ENCODE data around the gene RBL1.
"Not testable (repeated sequence)": the region's sequence is repeated elsewhere in the genome, so short reads cannot be mapped to it uniquely, and the experiment has no call there.

Gene RBL1

GRCh38 chr20:37020636-37021035 is 75.2 kb downstream of the RBL1 start:
- no peak for TF ChIP-seq CTCF (conservative IDR thresholded peaks at IDR 0.05; ENCODE audit: low read depth, low read length)
- no peak overlapping the region for H3K27ac ChIP-seq
- no peak overlapping the region for H3K4me2 ChIP-seq
- H3K36me3 ChIP-seq (ENCODE audit: insufficient read depth), result peaks cover 7% of the 10 kb centered on the region; the same call in 1 of the 2 replicates
- no peak overlapping the region for H3K4me3 ChIP-seq (IDR thresholded peaks at IDR 0.05; ENCODE audit: insufficient read depth, low read depth, low read length)
- H3K4me1 ChIP-seq (ENCODE audit: low read depth, poor library complexity, severe bottlenecking), result peaks cover 8% of the 10 kb centered on the region
- no peak overlapping the region for H2AFZ ChIP-seq (ENCODE audit: low read depth)
- H3K27me3 ChIP-seq (ENCODE audit: insufficient read depth, low read depth), result no peaks in the 10 kb centered on the region
- no peaks in the 10 kb centered on the region for H3K79me2 ChIP-seq (ENCODE audit: insufficient read depth, low read depth)
- H4K20me1 ChIP-seq (ENCODE audit: insufficient read depth), result no peaks in the 10 kb centered on the region
- H3K9ac ChIP-seq, result no peak overlapping the region

GRCh38 chr20:37012631-37013030 is 83.2 kb downstream of the RBL1 start:
- peaks cover 16% of the 10 kb centered on the region for H3K4me1 ChIP-seq (ENCODE audit: low read depth, poor library complexity, severe bottlenecking)

GRCh38 chr20:37011858-37012257 is 83.9 kb downstream of the RBL1 start:
- H3K4me1 ChIP-seq (ENCODE audit: low read depth, poor library complexity, severe bottlenecking), result peaks cover 16% of the 10 kb centered on the region
- H3K27me3 ChIP-seq (ENCODE audit: insufficient read depth, low read depth); H3K9ac ChIP-seq; H2AFZ ChIP-seq (ENCODE audit: low read depth); H3K79me2 ChIP-seq (ENCODE audit: insufficient read depth, low read depth); H4K20me1 ChIP-seq (ENCODE audit: insufficient read depth); H3K36me3 ChIP-seq (ENCODE audit: insufficient read depth); H3K4me2 ChIP-seq; H3K27ac ChIP-seq; H3K4me3 ChIP-seq (IDR thresholded peaks at IDR 0.05; ENCODE audit: insufficient read depth, low read depth, low read length): not testable (repeated sequence)

More at GRCh38 chr20:37012631-37013030, 83.2 kb downstream of the RBL1 start:
- not testable (repeated sequence) for H3K79me2 ChIP-seq (ENCODE audit: insufficient read depth, low read depth); H3K9ac ChIP-seq; H4K20me1 ChIP-seq (ENCODE audit: insufficient read depth); H3K36me3 ChIP-seq (ENCODE audit: insufficient read depth); H3K27me3 ChIP-seq (ENCODE audit: insufficient read depth, low read depth); H3K4me2 ChIP-seq; H3K4me3 ChIP-seq (IDR thresholded peaks at IDR 0.05; ENCODE audit: insufficient read depth, low read depth, low read length); H3K27ac ChIP-seq; H2AFZ ChIP-seq (ENCODE audit: low read depth)

- H3K36me3 ChIP-seq (ENCODE audit: insufficient read depth), result no peaks in the 10 kb centered on the region
- no peaks in the 10 kb centered on the region for H3K27me3 ChIP-seq (ENCODE audit: insufficient read depth, low read depth)
- H3K4me3 ChIP-seq (IDR thresholded peaks at IDR 0.05; ENCODE audit: insufficient read depth, low read depth, low read length), result no peak overlapping the region
- H4K20me1 ChIP-seq (ENCODE audit: insufficient read depth), result no peaks in the 10 kb centered on the region
- H3K27ac ChIP-seq, result no peak overlapping the region
- no peak overlapping the region for H3K4me2 ChIP-seq
- no peak for TF ChIP-seq CTCF (conservative IDR thresholded peaks at IDR 0.05; ENCODE audit: low read depth, low read length)
- no peaks in the 10 kb centered on the region for H3K79me2 ChIP-seq (ENCODE audit: insufficient read depth, low read depth)
- H2AFZ ChIP-seq (ENCODE audit: low read depth), result no peak overlapping the region
- H3K4me1 ChIP-seq (ENCODE audit: low read depth, poor library complexity, severe bottlenecking), result peaks cover 13% of the 10 kb centered on the region
- H3K9ac ChIP-seq, result no peak overlapping the region
Measured at GRCh38 chr20:37011147-37011546, 84.7 kb downstream of the RBL1 start.

GRCh38 chr20:37007898-37008649 is 87.7 kb downstream of the RBL1 start:
- Histone ChIP-seq H3K4me2 (no peak overlapping the region), H3K79me2 (ENCODE audit: insufficient read depth, low read depth) (no peaks in the 10 kb centered on the region), H4K20me1 (ENCODE audit: insufficient read depth) (no peaks in the 10 kb centered on the region), H3K9ac (no peak overlapping the region), H3K27ac (0 out of 2 replicates have a peak overlapping the region, but pooled peaks have one; percentile 6), H3K4me1 (ENCODE audit: low read depth, poor library complexity, severe bottlenecking) (no peaks in the 10 kb centered on the region), H3K4me3 (IDR thresholded peaks at IDR 0.05; ENCODE audit: insufficient read depth, low read depth, low read length) (no peak overlapping the region), H3K27me3 (ENCODE audit: insufficient read depth, low read depth) (no peaks in the 10 kb centered on the region), H3K36me3 (ENCODE audit: insufficient read depth) (no peaks in the 10 kb centered on the region; the same call in 1 of the 2 replicates), H2AFZ (ENCODE audit: low read depth) (no peak overlapping the region)
- TF ChIP-seq CTCF (conservative IDR thresholded peaks at IDR 0.05; ENCODE audit: low read depth, low read length), result peak; percentile 23; the same call in 1 of the 2 replicates

GRCh38 chr20:37005062-37005942 is 90.5 kb downstream of the RBL1 start:
- H2AFZ ChIP-seq (ENCODE audit: low read depth); H3K4me3 ChIP-seq (IDR thresholded peaks at IDR 0.05; ENCODE audit: insufficient read depth, low read depth, low read length); H3K79me2 ChIP-seq (ENCODE audit: insufficient read depth, low read depth); H3K27ac ChIP-seq; H4K20me1 ChIP-seq (ENCODE audit: insufficient read depth); H3K9ac ChIP-seq; H3K36me3 ChIP-seq (ENCODE audit: insufficient read depth); H3K4me1 ChIP-seq (ENCODE audit: low read depth, poor library complexity, severe bottlenecking); H3K27me3 ChIP-seq (ENCODE audit: insufficient read depth, low read depth); H3K4me2 ChIP-seq: not testable (repeated sequence)

GRCh38 chr20:37001634-37002033 is 94.2 kb downstream of the RBL1 start:
- H3K4me3 ChIP-seq (IDR thresholded peaks at IDR 0.05; ENCODE audit: insufficient read depth, low read depth, low read length); H3K27ac ChIP-seq; H3K4me2 ChIP-seq; H4K20me1 ChIP-seq (ENCODE audit: insufficient read depth); H3K79me2 ChIP-seq (ENCODE audit: insufficient read depth, low read depth); H3K27me3 ChIP-seq (ENCODE audit: insufficient read depth, low read depth); H3K4me1 ChIP-seq (ENCODE audit: low read depth, poor library complexity, severe bottlenecking); H3K36me3 ChIP-seq (ENCODE audit: insufficient read depth); H2AFZ ChIP-seq (ENCODE audit: low read depth); H3K9ac ChIP-seq: not testable (repeated sequence)
